Stomach smooth muscle (tissue), 2 donors: Measurements from ENCODE around the gene THAP11.

Experiments
- H3K27ac ChIP-seq: one replicate; pipeline ENCODE4 v1.7.0; 2013; ENCODE audit warnings: mild to moderate bottlenecking, low read length, inconsistent platforms
- H3K27me3 ChIP-seq, 2 donors: one replicate each; pipeline ENCODE4 v1.7.0; 2013; ENCODE audit warnings: low read length in 2 of 2; ENCODE audit not compliant: insufficient read depth in 2 of 2, control insufficient read depth in 1 of 2
- H3K36me3 ChIP-seq, 2 donors: one replicate each; pipeline ENCODE4 v1.7.0; 2013; ENCODE audit warnings: low read length in 2 of 2; ENCODE audit not compliant: control insufficient read depth in 2 of 2, insufficient read depth in 2 of 2
- H3K4me1 ChIP-seq: one replicate; pipeline ENCODE4 v1.7.0; 2013; ENCODE audit warnings: low read length; ENCODE audit not compliant: control insufficient read depth, insufficient read depth
- H3K4me3 ChIP-seq, 2 donors: one replicate each; pipeline ENCODE4 v1.7.0; 2013; ENCODE audit warnings: low read length in 2 of 2
- H3K9ac ChIP-seq, 2 donors: one replicate each; pipeline ENCODE4 v1.7.0; 2013; ENCODE audit warnings: low read length in 2 of 2, mild to moderate bottlenecking in 1 of 2
- H3K9me3 ChIP-seq, 2 donors: one replicate each; pipeline ENCODE4 v1.7.0; 2013; ENCODE audit warnings: low read length in 2 of 2; ENCODE audit not compliant: control insufficient read depth in 2 of 2
- donor health status: healthy.
- donor health status: Pancreatic carcinoma.

Gene THAP11

DNA sequence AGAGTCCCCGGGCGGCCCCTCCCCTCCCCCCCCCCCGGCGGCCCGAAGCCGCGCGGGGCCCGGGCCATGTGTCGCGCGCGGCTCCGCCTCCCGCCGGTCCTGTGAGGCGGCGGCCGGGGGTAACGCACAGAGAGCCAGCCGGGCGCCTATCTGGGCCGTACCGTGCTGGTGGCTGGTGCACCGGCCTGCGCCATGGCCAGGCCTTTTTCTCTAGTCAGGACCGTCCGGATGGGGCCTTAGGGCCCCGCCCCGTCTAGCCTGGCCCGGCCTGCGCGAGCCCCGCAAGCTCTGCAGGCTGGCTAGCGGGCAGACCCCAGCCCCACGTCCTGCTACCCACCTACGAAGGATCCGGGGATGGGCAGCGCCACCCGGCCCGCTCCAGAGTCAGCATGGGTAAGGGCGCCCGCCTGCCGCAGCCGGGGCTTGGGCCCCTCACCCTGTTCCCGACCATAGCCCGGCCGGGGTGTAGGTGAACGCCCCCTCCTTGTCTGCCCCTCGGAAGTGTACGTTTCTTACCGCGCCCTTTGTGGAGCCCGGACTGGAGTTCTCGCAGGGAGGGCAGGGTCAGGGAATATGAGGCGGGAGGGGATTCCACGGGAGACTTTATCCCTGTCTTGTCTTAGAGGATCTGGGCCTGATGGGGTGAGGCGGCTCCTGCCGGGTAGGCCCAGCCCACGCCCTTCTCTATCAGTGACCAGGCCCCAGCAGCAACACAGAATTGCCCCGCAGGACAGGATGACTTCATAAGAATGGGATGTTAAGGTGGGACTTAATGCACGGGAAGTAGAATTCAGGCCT, 5.1 kb downstream of the THAP11 start, which contains the start of gene CENPT:
TSS of gene CENPT (minus strand) at position 630 of the 798 bp plus-strand sequence. CDS start 13,834 bp downstream, outside the sequence.
- H3K9me3 ChIP-seq, result no peaks in the 10 kb centered on the region
- H3K4me1 ChIP-seq, result peaks cover 55% of the 10 kb centered on the region
- H3K36me3 ChIP-seq, result no peaks in the 10 kb centered on the region

GRCh38 chr16:67848118-67848517, 6.0 kb downstream of the THAP11 start:
- no peaks in the 10 kb centered on the region for H3K9me3 ChIP-seq
- H3K4me3 ChIP-seq, result peak overlapping the region; percentile 93 to 96
- H3K27ac ChIP-seq, result no peak overlapping the region
- H3K9ac ChIP-seq, result peak overlapping the region; percentile 84 to 95
- H3K4me1 ChIP-seq, result peaks cover 48% of the 10 kb centered on the region
- H3K27me3 ChIP-seq, result no peaks in the 10 kb centered on the region
- no peaks in the 10 kb centered on the region for H3K36me3 ChIP-seq

More for the DNA sequence above, 5.1 kb downstream of the THAP11 start, which contains the start of gene CENPT:
- H3K4me3 ChIP-seq, result peak within 1 kb of the TSS; percentile 93 to 96
- H3K27me3 ChIP-seq, result no peaks in the 10 kb centered on the region
- peak within 1 kb of the TSS; percentile 88 to 95 for H3K9ac ChIP-seq
- peak within 1 kb of the TSS; percentile 93 for H3K27ac ChIP-seq

DNA sequence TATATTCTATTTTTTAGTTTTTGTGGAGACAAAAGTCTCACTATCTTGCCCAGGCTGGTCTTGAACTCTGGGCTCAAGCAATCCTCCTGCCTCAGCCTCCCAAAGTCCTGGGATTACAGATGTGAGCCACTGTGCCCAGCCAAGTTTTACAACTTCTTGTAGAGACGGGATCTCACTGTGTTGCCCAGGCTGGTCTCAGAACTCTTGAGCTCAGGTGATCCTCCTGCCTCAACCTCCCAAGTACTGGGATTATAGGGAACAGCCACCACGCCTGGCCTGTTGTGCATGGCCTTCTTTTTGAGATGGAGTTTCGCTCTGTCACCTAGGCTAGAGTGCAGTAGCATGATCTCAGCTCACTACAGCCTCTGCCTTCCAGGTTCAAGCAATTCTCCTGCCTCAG, 11.6 kb downstream of the THAP11 start:
- Histone ChIP-seq H3K27ac (no peak overlapping the region), H3K27me3 (no peaks in the 10 kb centered on the region), H3K4me1 (peaks cover 26% of the 10 kb centered on the region), H3K36me3 (peaks cover 0 to 3% of the 10 kb centered on the region in 2 donors), H3K9me3 (no peaks in the 10 kb centered on the region), H3K4me3 (no peak overlapping the region), H3K9ac (no peak overlapping the region)

GRCh38 chr16:67855789-67856188, 13.7 kb downstream of the THAP11 start:
- Histone ChIP-seq H3K4me1 (peaks cover 27% of the 10 kb centered on the region), H3K36me3 (peaks cover 0 to 8% of the 10 kb centered on the region in 2 donors), H3K9me3 (no peaks in the 10 kb centered on the region), H3K27ac (no peak overlapping the region), H3K4me3 (no peak overlapping the region), H3K27me3 (no peaks in the 10 kb centered on the region), H3K9ac (no peak overlapping the region)

DNA sequence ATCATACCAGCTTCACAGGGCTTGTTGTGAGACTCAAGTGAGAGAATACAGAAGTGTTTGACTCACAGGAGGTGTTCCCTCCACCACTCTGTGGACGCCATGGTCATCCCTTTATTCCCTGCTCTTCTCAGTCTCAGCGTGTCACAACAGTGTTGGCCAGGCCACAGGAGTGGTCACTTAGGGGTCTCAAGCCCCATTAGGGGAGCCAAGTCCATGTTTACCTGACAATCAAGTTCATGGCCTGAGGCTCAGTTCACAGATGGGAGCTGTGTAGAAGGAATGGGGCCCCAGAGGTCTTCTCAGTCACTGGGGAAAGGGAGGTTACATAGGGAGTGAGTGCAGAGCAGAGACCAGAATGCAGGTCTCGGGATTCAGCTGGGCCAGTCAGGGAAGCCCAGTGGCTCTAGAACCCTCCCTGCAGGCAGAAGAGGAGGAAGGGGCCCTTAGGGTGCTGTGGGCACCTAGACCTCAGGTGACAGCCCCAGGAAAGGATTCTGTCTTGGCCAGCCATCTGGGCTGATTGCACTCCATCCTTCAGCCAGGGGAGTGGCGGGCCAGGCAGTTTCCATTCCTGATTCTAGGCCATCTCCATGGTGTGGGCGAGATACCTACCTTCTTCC, 14.9 kb downstream of the THAP11 start:
- Histone ChIP-seq H3K4me3 (no peak overlapping the region), H3K36me3 (peaks cover 0 to 11% of the 10 kb centered on the region in 2 donors), H3K27ac (peak overlapping the region; percentile 18), H3K9ac (no peak overlapping the region), H3K9me3 (no peaks in the 10 kb centered on the region), H3K27me3 (no peaks in the 10 kb centered on the region), H3K4me1 (peaks cover 31% of the 10 kb centered on the region)

- Histone ChIP-seq H3K36me3 (peaks cover 0 to 11% of the 10 kb centered on the region in 2 donors), H3K4me3 (peak overlapping the region in 1 of 2 donors; percentile 15), H3K9ac (no peak overlapping the region), H3K4me1 (peaks cover 37% of the 10 kb centered on the region), H3K9me3 (no peaks in the 10 kb centered on the region), H3K27me3 (no peaks in the 10 kb centered on the region), H3K27ac (peak overlapping the region; percentile 49)
Observed at GRCh38 chr16:67857547-67858233, 15.6 kb downstream of the THAP11 start.

DNA sequence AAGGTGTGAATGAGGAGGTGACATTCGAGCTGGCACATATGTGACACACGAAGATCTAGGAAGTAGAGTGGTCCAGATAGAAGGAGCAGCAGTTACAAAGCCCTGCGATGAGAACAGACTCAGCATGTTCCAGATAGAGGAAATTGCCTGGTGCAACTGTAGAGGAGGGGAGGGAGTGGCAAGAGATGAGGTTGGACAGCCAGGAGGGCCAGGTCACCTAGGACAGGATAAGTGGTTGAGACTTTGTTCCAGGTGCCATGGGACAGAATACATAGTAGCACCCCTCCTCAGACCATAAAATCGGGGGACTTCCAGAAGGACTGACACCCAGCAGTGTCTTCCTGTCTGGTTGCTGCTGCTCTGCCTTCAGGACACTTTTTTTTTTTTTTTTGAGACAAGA, 16.4 kb downstream of the THAP11 start:
- H3K27me3 ChIP-seq, result no peaks in the 10 kb centered on the region
- no peaks in the 10 kb centered on the region for H3K9me3 ChIP-seq
- no peak overlapping the region for H3K9ac ChIP-seq
- peaks cover 0 to 11% of the 10 kb centered on the region in 2 donors for H3K36me3 ChIP-seq
- H3K4me1 ChIP-seq, result peaks cover 45% of the 10 kb centered on the region
- H3K4me3 ChIP-seq, result no peak overlapping the region
- H3K27ac ChIP-seq, result peak overlapping the region; percentile 49

- Histone ChIP-seq H3K27me3 (no peaks in the 10 kb centered on the region), H3K9me3 (no peaks in the 10 kb centered on the region), H3K36me3 (peaks cover 5 to 11% of the 10 kb centered on the region in 2 donors), H3K4me1 (peaks cover 53% of the 10 kb centered on the region), H3K9ac (no peak overlapping the region), H3K27ac (no peak overlapping the region), H3K4me3 (no peak overlapping the region)
Observed at GRCh38 chr16:67860589-67861398, 18.7 kb downstream of the THAP11 start.

- peak overlapping the region; percentile 80 for H3K27ac ChIP-seq
- peaks cover 48% of the 10 kb centered on the region for H3K4me1 ChIP-seq
Observed at GRCh38 chr16:67861877-67862276, 19.8 kb downstream of the THAP11 start.

More at GRCh38 chr16:67861877-67862276, 19.8 kb downstream of the THAP11 start:
- no peak overlapping the region for H3K9ac ChIP-seq
- no peak overlapping the region for H3K4me3 ChIP-seq
- no peaks in the 10 kb centered on the region for H3K9me3 ChIP-seq
- H3K36me3 ChIP-seq, result peaks cover 5 to 11% of the 10 kb centered on the region in 2 donors
- no peaks in the 10 kb centered on the region for H3K27me3 ChIP-seq
